ENCODE results near the gene CAP1.

The CAP1 gene

DNA sequence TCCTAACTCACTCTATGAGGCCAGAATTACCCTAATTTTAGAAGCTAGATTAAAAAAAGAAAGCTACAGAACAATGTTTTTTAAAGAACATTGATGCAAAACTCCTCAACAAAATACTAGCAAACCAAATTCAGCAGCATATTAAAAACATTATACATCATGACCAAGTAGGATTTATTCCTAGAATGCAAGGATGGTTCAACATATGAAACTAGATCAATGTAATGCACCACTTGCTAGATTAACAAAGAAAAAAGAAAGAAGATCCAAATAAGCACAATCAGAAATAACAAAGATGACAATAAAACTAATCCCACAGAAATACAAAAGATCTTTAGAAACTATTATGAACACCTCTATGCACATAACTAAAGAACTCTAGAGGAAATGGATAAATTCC lies 69.9 kb downstream of the CAP1 start:
- no peak overlapping the region for H3K4me3 ChIP-seq (ENCODE audit: insufficient read depth, low read depth, low read length, poor library complexity, severe bottlenecking)
- DNase-seq, result no peak
- H3K36me3 ChIP-seq (ENCODE audit: control insufficient read depth, insufficient read depth, low read length), result no peaks in the 10 kb centered on the region
- H3K27ac ChIP-seq (ENCODE audit: insufficient read depth, low read length, poor library complexity, severe bottlenecking), result no peak overlapping the region
- H3K27me3 ChIP-seq (replicated peaks; ENCODE audit: control insufficient read depth, insufficient read depth, low read length, poor library complexity, severe bottlenecking), result no peaks in the 10 kb centered on the region
- no peaks in the 10 kb centered on the region for H3K9me3 ChIP-seq (ENCODE audit: control insufficient read depth, low read length)
- H3K4me1 ChIP-seq (ENCODE audit: control insufficient read depth, insufficient read depth, low read length, poor library complexity, severe bottlenecking), result no peaks in the 10 kb centered on the region

DNA sequence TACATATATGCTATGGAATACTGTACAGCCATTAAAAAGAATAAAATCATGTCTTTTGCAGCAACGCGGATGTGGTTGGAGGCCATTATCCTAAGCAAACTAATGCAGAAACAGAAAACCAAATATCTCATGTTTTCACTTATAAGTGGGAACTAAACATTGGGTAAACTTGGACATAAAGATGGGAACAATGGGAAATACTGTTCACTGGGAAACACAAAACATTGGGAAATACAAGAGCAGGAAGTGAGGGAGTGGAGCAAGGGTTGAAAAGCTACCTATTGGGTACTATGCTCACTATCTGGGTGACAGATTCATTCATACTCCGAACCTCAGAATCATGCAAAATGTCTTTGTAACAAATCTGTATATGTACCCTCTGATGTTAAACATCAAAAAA lies 73.9 kb downstream of the CAP1 start:
- H3K27ac ChIP-seq (ENCODE audit: insufficient read depth, low read length, poor library complexity, severe bottlenecking), result no peak overlapping the region
- DNase-seq, result no peak
- H3K9me3 ChIP-seq (ENCODE audit: control insufficient read depth, low read length), result no peaks in the 10 kb centered on the region
- no peaks in the 10 kb centered on the region for H3K36me3 ChIP-seq (ENCODE audit: control insufficient read depth, insufficient read depth, low read length)
- no peaks in the 10 kb centered on the region for H3K4me1 ChIP-seq (ENCODE audit: control insufficient read depth, insufficient read depth, low read length, poor library complexity, severe bottlenecking)
- no peak overlapping the region for H3K4me3 ChIP-seq (ENCODE audit: insufficient read depth, low read depth, low read length, poor library complexity, severe bottlenecking)
- H3K27me3 ChIP-seq (replicated peaks; ENCODE audit: control insufficient read depth, insufficient read depth, low read length, poor library complexity, severe bottlenecking), result no peaks in the 10 kb centered on the region

DNA sequence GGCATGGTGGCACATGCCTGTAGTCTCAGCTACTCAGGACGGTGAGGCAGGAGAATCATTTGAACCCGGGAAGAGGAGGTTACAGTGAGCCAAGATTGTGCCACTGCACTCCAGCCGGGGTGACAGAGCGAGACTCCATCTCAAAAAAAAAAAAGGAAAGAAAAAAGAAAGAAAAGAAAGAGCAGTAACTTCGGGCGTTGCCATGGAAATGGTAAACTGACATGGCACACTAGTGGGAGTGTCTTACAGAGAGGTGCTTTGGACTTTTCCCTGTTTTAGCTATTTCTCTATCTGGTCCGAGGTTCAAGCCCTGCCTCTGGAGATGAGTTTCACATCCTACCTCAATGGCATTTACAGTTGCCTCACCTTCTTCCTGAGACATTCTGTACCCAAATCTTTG lies 79.6 kb downstream of the CAP1 start:
- no peak overlapping the region for H3K27ac ChIP-seq (ENCODE audit: insufficient read depth, low read length, poor library complexity, severe bottlenecking)
- no peak overlapping the region for H3K4me3 ChIP-seq (ENCODE audit: insufficient read depth, low read depth, low read length, poor library complexity, severe bottlenecking)
- no peak for DNase-seq
- no peaks in the 10 kb centered on the region for H3K4me1 ChIP-seq (ENCODE audit: control insufficient read depth, insufficient read depth, low read length, poor library complexity, severe bottlenecking)
- H3K9me3 ChIP-seq (ENCODE audit: control insufficient read depth, low read length), result no peaks in the 10 kb centered on the region
- no peaks in the 10 kb centered on the region for H3K36me3 ChIP-seq (ENCODE audit: control insufficient read depth, insufficient read depth, low read length)
- no peaks in the 10 kb centered on the region for H3K27me3 ChIP-seq (replicated peaks; ENCODE audit: control insufficient read depth, insufficient read depth, low read length, poor library complexity, severe bottlenecking)
